HFFc6 (cell line): ENCODE data around the gene C1QL4. TPM values are rescaled to one million over a fixed set of nuclear protein-coding genes. Genes with fewer than 3 reads are reported as not detected.
"Not testable (repeated sequence)": the region's sequence is repeated elsewhere in the genome, so short reads cannot be mapped to it uniquely, and the experiment has no call there.

Experiments
- DNase-seq: peaks from one replicate; pipeline ENCODE4 v3.0.0-alpha.2; 2018
- H3K27ac Mint-ChIP-seq: 2 replicates; pipeline ENCODE4 v1.8.0; 2020; ENCODE audit warnings: mild to moderate bottlenecking, mixed read lengths
- H3K27me3 Mint-ChIP-seq: 2 replicates; pipeline ENCODE4 v1.8.0; 2021; ENCODE audit warnings: mild to moderate bottlenecking, moderate library complexity, mixed read lengths; ENCODE audit not compliant: insufficient read depth
- H3K36me3 Mint-ChIP-seq: 2 replicates; pipeline ENCODE4 v1.8.0; 2021; ENCODE audit warnings: low read depth, mixed read lengths
- H3K4me1 Mint-ChIP-seq: 2 replicates; pipeline ENCODE4 v1.8.0; 2020; ENCODE audit warnings: low read depth, mixed read lengths
- H3K4me3 Mint-ChIP-seq: 2 replicates; pipeline ENCODE4 v1.8.0; 2020; ENCODE audit warnings: mild to moderate bottlenecking, moderate library complexity, mixed read lengths
- H3K9me3 Mint-ChIP-seq: 2 replicates; pipeline ENCODE4 v1.8.0; 2020; ENCODE audit warnings: mild to moderate bottlenecking, mixed read lengths
- CTCF ChIP-seq: fragments of 200-600 bp; sonication (generic); IDR thresholded peaks from 2 replicates; pipeline ENCODE4 v1.5.0; 2021; ENCODE audit warnings: antibody characterized with exemption, mild to moderate bottlenecking
- long read RNA-seq: library from polyadenylated mRNA; unstranded; transcript quantifications from one replicate; pipeline ENCODE4 v2.0.0, GENCODE V29; 2019
- total RNA-seq, 6 experiments: library from RNA; stranded (reverse); fragmentation: NEBNext Ultra II Directional; extraction: Animal tissue kit (Norgen Biotek cat#: 25700); gene quantifications; 2 replicates in 1 of 6; 3 replicates in 5 of 6; pipeline ENCODE4 v1.2.3, GENCODE V29; 2021

Gene C1QL4
- total RNA-seq = under 1 TPM in 5 of 6 experiments, not detected in 1; 0.14 to 0.48 (median 0.28) TPM
- long read RNA-seq = 0 reads

- Mint-ChIP-seq H3K27ac (no peak within 1 kb of the TSS), H3K27me3 (peaks cover 36% of the 10 kb centered on the region), H3K36me3 (no peaks in the 10 kb centered on the region), H3K4me3 (peak within 1 kb of the TSS; percentile 80), H3K4me1 (peaks cover 13% of the 10 kb centered on the region), H3K9me3 (no peaks in the 10 kb centered on the region)
- DNase-seq = peak; percentile 40
- TF ChIP-seq CTCF = peak; percentile 99
Observed at GRCh38 chr12:49336645-49337584, at the start of gene C1QL4. C1QL4 (minus strand) TSS chr12:49337188; CDS start chr12:49336477, 711 bp downstream.

- H3K4me3 Mint-ChIP-seq, DNase-seq, H3K27ac Mint-ChIP-seq, H3K27me3 Mint-ChIP-seq, H3K9me3 Mint-ChIP-seq, H3K36me3 Mint-ChIP-seq: not testable (repeated sequence)
- H3K4me1 Mint-ChIP-seq = peaks cover 35% of the 10 kb centered on the region
Observed at GRCh38 chr12:49380184-49380583, 43.2 kb upstream of the C1QL4 start.

- H3K9me3 Mint-ChIP-seq = no peaks in the 10 kb centered on the region
- H3K4me1 Mint-ChIP-seq = peaks cover 39% of the 10 kb centered on the region
- TF ChIP-seq CTCF = no peak
- H3K27me3 Mint-ChIP-seq = no peaks in the 10 kb centered on the region
- H3K36me3 Mint-ChIP-seq = peaks cover 11% of the 10 kb centered on the region; the same call in 1 of the 2 replicates
- no peak for DNase-seq
- H3K4me3 Mint-ChIP-seq = no peak overlapping the region
- no peak overlapping the region for H3K27ac Mint-ChIP-seq
Observed at GRCh38 chr12:49377386-49377785, 40.4 kb upstream of the C1QL4 start.

GRCh38 chr12:49375406-49375805 is 38.4 kb upstream of the C1QL4 start:
- Mint-ChIP-seq H3K9me3 (no peaks in the 10 kb centered on the region), H3K36me3 (peaks cover 24% of the 10 kb centered on the region), H3K4me3 (no peak overlapping the region), H3K27ac (no peak overlapping the region), H3K27me3 (no peaks in the 10 kb centered on the region), H3K4me1 (peaks cover 39% of the 10 kb centered on the region)
- no peak for DNase-seq
- no peak for TF ChIP-seq CTCF

GRCh38 chr12:49370539-49370938 is 33.6 kb upstream of the C1QL4 start:
- H3K36me3 Mint-ChIP-seq = peaks cover 27% of the 10 kb centered on the region
- TF ChIP-seq CTCF = no peak
- peaks cover 61% of the 10 kb centered on the region for H3K4me1 Mint-ChIP-seq
- H3K27me3 Mint-ChIP-seq = no peaks in the 10 kb centered on the region
- DNase-seq = no peak
- no peak overlapping the region; the same call in 1 of the 2 replicates for H3K4me3 Mint-ChIP-seq
- no peak overlapping the region for H3K27ac Mint-ChIP-seq
- H3K9me3 Mint-ChIP-seq = no peaks in the 10 kb centered on the region
